MV-4-11 (cell line): ENCODE results near the gene LARGE1.
A peak's percentile ranks its signal among the peaks of the same experiment; 100 is the strongest.
"Not testable (repeated sequence)": the region's sequence is repeated elsewhere in the genome, so short reads cannot be mapped to it uniquely, and the experiment has no call there.

Experiments
- DNase-seq: peaks from one replicate; lab custom pipeline; 2025; lab: John Stamatoyannopoulos, UW

The LARGE1 gene

GRCh38 chr22:33883961-33884808 lies 36.1 kb downstream of the LARGE1 start:
- DNase-seq: no peak

- DNase-seq: no peak
Measured at GRCh38 chr22:33883561-33883960, 36.7 kb downstream of the LARGE1 start.

GRCh38 chr22:33882991-33883390 lies 37.3 kb downstream of the LARGE1 start:
- DNase-seq: no peak

GRCh38 chr22:33880986-33881385 lies 39.3 kb downstream of the LARGE1 start:
- no peak for DNase-seq

GRCh38 chr22:33879796-33880195 lies 40.5 kb downstream of the LARGE1 start:
- DNase-seq: no peak

- DNase-seq: no peak
Measured at GRCh38 chr22:33875316-33875715, 45.0 kb downstream of the LARGE1 start.

GRCh38 chr22:33874206-33874605 lies 46.1 kb downstream of the LARGE1 start:
- no peak for DNase-seq

- no peak for DNase-seq
Measured at GRCh38 chr22:33873666-33874065, 46.6 kb downstream of the LARGE1 start.

- DNase-seq: no peak
Measured at GRCh38 chr22:33873186-33873585, 47.1 kb downstream of the LARGE1 start.

- DNase-seq: no peak
Measured at GRCh38 chr22:33871935-33872334, 48.3 kb downstream of the LARGE1 start.

- no peak for DNase-seq
Measured at GRCh38 chr22:33869946-33870345, 50.3 kb downstream of the LARGE1 start.

- DNase-seq: no peak
Measured at GRCh38 chr22:33867971-33868370, 52.3 kb downstream of the LARGE1 start.

GRCh38 chr22:33867118-33867866 lies 53.0 kb downstream of the LARGE1 start:
- no peak for DNase-seq

GRCh38 chr22:33866511-33866910 lies 53.8 kb downstream of the LARGE1 start:
- DNase-seq: no peak

GRCh38 chr22:33865996-33866395 lies 54.3 kb downstream of the LARGE1 start:
- no peak for DNase-seq

- no peak for DNase-seq
Measured at GRCh38 chr22:33865248-33865647, 55.0 kb downstream of the LARGE1 start.

- DNase-seq: peak; percentile 19
Measured at GRCh38 chr22:33864723-33865130, 55.5 kb downstream of the LARGE1 start.

- DNase-seq: no peak
Measured at GRCh38 chr22:33861216-33861875, 58.9 kb downstream of the LARGE1 start.

- DNase-seq: no peak
Measured at GRCh38 chr22:33860386-33860785, 59.9 kb downstream of the LARGE1 start.

- DNase-seq: no peak
Measured at GRCh38 chr22:33859311-33859710, 61.0 kb downstream of the LARGE1 start.

- DNase-seq: not testable (repeated sequence)
Measured at GRCh38 chr22:33858653-33859052, 61.6 kb downstream of the LARGE1 start.

GRCh38 chr22:33857767-33858166 lies 62.5 kb downstream of the LARGE1 start:
- not testable (repeated sequence) for DNase-seq

GRCh38 chr22:33854724-33855123 lies 65.6 kb downstream of the LARGE1 start:
- no peak for DNase-seq
